NCI-H146 treated with DMSO at 0.1 percent for 48 hours (cell line): ENCODE data around the gene MAN1C1.

Experiments
- DNase-seq: peaks from one replicate; lab custom pipeline; 2025; ENCODE audit not compliant: unreplicated experiment; lab: John Stamatoyannopoulos, UW

Gene MAN1C1

DNA sequence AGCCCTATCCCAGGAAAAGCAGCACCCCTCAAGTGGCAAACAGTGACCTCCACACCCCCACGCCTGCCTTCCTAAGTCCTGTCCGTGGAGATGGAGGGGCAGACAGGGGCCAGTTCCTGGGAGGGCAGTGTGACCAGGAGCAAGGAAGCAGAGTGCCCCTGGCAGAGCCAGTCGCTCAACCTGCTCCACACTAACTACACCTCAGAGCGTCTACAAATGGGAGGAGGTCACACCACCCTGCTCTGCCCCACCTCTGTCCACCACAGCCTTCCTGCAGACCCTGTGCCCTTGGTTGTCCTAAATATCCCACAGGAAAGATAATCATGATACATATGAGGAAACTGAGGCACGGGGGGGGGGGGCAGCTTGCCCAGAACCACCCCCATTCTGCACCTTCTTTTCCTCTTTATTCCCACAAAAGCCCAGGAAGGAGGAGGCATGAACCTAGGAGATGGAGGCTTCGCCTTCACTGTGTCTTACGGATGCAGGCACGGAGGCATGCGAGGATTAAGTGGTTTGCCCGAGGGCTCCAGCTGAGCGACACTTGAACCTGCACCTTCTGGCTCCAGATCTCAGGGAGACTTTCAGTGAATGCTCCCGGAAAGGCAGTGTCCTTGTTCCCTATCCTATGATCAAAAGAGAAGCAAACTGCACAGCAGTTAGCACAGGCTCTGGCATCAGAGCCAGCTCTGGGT lies 140.7 kb downstream of the MAN1C1 start:
- DNase-seq = no peak

DNA sequence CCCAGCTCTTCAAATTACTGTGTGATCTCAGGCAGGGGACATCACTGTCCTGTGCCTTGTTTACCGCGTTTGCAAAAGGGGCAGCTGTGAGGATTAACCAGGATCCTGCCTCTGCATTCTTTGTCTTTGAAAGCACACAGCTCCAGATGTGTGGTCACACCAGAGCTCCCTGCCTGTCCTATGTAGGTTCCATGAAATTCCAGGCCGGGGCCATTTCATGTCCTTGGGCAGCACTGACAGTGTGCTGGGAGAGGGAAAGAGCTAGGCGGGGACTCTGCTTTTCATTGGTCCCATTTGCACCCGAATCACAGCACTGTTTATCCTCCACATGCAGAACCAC lies 141.2 kb downstream of the MAN1C1 start:
- no peak for DNase-seq

DNA sequence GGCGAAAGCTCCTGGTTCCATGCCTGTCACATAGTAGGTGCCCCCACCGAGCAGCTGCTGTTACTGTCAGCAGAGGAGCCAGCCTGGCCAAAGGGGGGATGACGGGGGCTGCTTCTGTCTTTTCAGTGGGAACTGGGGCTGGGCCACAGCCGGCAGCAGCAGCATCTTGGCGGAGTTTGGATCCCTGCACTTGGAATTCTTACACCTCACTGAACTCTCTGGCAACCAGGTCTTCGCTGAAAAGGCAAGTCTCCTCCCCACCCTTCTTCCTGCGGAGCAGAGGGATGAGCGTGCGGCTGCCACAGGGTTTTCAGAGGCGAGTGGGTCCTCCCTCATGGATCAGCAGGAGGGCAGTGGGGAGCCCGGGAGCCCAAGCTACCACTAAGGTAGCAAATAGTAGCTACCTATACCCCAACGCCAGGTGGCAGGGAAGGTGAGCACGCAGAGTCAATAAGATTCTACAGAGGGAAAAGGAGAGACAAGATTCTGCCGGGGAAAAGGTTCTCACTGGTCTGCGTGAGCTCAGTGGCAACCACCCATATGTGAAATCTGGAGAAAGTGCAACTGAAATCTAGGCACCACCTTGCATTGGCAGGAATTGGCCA lies 142.0 kb downstream of the MAN1C1 start:
- no peak for DNase-seq

DNA sequence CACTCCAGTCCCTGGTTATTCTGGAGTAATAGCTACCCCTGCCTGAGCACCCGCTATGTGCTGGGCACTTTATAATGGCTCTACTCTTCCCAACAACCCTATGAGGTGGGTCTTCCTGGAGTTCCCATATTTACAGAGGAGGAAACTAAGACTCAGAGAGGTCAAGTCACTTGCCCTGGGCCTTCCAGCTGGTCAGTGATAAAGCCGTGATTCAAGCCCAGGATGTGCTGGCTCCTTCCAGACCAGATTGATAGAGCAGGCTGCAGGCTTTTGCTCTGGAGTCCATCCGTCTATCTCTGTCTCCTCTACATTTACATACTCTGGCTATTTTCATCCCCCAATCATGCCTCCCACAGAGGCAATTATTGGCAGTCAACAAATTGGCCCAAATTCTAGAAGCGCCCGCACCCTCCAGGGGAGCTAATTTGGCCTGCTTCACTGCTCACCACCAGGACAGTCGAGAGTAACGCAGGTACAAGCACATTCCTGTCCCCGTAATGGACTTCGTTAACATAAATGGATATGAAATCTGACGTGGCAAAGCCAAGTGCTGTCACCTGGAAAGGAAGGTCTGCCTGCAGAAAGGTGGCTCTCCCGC lies 143.6 kb downstream of the MAN1C1 start:
- DNase-seq = no peak

DNA sequence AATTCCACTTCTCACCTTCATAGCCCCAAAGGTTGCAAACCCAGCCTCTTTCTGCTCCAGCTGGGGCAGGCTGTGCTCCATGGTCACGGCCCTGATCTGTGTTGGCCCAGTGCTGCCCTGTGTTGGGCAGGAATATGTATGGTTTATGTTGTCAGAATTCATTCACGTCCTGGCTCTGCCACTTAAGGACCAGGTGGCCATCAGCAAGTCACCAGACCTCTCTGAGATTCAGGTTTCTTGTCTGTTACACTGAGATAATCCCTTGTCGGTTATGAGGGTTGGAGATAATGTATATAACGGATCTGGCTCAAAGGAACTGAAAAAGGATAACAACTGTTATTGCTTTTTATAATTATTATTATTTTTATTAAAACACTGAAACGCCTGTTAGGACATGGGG lies 144.3 kb downstream of the MAN1C1 start:
- DNase-seq = no peak

DNA sequence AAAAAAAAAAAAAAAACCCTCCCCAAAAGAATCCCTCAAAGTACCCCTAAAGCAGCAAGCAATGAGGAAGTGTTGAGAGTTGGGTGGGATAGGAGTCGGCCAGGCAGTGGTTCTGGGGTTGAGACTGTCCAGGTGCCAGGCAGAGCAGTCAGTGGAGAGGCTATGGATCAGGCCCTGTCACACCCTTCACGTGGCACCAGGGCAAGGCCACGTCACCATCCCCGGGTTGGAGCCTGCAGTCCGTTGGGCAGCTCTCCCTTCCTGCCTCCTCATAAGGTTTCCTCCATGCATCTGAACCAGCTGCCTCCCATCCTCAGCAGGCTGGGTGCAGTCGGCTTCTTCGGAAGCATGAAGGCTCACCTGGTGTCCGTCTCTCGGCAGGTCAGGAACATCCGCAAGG lies 146.9 kb downstream of the MAN1C1 start:
- DNase-seq = no peak

DNA sequence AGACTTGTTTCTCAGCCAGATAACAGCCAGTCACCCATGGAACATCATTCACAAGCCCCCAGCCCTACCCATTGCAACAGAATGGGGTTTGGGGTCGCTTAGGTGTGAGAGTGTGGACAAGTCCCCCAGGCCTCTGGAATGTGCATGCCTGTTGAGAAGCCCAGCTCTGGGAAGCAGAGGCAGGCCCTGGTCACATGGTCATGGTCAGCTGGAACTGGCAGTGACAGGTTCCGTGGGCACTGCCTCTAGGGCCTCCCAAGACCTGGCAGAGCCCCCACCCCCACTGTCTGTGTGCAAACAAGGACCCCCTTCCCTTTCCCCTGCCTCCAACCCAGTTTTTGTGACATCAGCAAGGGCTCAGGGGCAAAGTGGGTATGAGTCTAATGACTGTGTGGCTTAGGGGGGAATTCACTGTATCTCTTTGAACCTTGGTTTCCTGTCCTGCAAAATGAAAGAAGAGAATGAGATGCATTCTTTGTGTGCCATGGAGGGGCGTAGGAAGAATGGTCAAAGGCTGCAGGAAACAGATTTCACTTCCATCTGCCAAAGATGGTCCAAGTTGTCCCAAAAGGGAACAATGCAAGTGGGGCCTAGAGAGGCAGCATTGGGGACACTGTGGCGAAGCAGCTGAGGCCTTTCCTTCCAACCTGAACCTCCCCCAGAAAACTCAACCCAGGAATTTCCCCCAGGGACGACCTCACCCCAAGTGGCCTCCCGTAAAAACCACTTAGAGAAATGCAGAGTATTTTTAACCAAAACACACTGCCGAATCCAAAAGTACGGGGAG lies 148.7 kb downstream of the MAN1C1 start:
- no peak for DNase-seq

DNA sequence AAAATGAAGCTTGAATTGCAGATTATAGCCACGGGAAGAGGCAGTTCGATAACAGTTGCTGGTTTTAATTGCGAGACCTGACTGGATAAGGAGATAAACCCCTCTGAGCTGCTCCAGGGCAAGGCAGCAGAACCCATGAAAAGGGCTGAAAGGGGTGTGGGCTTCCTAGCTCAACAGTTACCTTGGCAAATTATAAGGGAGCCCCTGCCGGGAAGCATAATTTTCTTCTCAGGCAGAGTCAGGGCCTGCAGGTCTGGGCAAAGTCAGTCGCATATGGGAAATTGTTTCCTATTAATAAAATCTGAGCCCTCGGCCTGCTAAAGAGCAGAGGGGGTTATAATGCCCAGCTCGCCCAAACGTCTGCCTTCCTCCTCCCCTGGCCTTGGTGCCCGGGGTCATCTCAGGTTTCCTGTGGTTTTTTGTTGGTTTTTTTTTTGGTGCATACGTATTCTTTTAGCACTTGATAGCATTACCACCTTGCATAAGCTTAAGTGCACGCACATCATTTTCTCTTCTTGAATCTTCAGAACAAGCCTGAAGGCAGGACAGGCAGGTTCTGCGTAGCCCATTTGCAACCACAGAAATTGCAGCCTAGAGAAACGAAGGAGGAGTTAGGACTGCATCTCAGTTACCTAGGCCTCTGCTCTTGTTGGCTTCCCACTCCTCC lies 149.5 kb downstream of the MAN1C1 start:
- DNase-seq = peak; percentile 68

DNA sequence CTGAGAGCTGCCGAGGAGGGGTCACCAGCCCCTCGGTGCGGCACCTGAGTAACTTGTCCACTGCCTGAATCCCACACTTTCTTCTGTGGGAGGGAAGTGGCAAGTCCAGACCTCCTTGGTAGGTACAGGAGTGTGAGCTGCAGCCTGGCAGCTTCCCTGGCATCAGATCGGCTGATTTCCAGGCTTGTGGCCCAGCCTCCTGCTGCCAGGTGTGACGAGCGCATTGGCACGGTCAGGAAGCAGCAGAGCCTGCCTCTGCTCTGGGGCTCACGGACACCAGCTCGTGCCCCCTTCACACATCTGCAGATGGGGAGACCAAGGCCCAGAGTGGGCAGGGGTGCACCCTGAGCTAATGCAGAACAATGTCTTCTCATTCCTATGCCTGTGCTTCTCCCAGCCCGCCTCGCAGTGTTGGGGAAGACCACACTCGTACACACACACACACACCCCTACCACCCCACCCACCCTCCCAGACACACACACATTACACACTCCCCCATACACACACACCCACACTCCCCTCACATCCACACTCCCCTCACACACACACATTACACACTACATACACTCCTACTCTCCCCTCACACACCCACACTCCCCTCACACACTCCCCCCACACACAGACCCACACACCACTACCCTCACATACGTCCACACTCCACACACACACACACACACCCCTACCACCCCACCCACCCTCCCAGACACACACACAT lies 150.3 kb downstream of the MAN1C1 start:
- DNase-seq = no peak

DNA sequence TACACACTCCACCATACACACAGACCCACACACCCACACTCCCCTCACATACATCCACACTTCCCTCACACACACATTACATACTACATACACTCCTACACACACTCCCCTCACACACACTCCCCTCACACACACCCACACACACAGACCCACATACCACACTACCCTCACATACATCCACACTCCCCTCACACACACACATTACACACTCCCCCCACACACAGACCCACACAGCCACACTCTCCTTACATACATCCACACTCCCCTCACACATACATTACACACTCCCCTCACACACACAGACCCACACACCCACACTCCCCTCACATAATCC lies 150.8 kb downstream of the MAN1C1 start:
- no peak for DNase-seq

DNA sequence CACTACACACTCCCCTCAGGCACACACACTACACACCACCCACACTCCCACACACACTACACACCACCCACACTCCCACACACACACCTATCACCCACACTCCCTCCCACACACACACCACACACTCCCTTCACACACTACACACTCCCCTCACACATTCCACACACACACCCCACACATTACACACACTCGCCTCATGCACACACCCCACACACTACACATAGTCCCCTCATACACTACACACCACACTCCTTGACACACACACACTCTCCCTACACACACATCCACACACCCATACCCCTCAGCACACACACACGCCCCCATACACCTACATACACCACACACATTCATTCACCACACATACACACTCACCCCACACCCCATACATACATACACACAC lies 152.4 kb downstream of the MAN1C1 start:
- no peak for DNase-seq

DNA sequence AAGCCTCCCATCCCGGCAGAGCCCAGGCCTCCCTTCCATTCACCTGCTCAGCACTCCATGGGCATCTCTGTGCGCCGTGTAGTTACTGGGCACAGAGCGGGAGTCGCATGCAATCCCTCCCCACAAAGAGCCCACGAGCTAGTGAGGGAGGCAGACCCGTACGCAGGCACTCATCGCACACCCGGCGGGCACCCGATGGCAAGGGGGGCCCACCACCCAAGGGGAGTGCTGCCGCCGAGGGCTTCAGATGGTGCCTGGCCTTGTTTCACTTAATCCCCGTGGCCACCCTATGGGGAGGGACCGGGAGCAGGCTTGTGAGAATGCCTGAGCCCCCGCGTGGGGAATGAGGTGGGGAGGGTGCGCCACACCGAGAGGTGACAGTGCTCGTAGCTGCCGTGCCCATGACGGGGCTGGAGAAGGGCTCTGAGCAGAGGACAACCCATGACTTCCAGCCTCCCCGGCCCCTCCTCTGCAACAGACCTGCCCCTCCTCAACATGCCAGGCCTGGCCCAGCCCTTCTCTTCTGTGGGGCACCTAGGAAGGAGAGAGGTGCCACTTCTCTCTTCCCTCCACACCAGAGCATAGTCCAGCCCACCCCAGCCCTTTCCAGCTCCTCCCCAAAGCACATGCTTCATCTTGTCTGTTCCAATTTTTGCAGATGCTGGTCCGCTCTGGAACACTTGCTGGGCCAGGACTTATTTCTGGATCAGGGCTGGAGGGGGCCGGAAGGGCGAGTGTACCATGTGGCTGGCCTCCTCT lies 153.2 kb downstream of the MAN1C1 start:
- DNase-seq = no peak

DNA sequence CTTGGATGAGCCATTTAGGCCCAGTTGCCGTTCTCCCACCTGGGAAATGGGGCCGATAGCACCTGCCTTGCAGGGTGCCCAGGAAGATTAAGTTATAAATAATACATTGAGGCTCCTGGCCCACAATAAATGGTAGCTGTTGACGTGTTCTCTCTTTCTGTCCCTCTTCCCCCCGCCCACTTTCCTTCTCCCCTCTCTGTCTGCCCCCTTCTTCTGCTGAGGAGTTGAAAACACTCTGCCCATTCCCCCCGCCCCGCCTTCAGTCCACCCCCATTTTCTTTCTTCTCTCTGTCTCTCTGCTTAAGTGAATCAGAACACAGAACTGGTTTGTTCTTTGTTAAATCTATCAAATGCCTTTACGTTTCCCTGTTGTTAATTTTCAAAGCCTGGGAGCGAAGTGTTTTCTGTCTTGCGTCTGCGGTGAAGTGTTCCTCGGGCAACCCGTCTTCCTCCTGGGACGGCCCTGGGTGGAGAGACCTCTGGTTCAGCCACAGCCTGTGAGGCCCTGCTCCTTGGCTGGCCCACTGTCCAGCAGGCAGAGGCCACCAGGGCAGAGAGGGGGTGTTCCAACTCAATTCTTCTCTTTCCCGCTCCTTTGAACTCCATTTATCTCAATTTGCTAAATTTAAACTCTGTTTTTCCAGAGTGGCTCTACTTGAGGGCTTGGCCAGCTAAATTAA lies 154.1 kb downstream of the MAN1C1 start:
- DNase-seq = no peak

DNA sequence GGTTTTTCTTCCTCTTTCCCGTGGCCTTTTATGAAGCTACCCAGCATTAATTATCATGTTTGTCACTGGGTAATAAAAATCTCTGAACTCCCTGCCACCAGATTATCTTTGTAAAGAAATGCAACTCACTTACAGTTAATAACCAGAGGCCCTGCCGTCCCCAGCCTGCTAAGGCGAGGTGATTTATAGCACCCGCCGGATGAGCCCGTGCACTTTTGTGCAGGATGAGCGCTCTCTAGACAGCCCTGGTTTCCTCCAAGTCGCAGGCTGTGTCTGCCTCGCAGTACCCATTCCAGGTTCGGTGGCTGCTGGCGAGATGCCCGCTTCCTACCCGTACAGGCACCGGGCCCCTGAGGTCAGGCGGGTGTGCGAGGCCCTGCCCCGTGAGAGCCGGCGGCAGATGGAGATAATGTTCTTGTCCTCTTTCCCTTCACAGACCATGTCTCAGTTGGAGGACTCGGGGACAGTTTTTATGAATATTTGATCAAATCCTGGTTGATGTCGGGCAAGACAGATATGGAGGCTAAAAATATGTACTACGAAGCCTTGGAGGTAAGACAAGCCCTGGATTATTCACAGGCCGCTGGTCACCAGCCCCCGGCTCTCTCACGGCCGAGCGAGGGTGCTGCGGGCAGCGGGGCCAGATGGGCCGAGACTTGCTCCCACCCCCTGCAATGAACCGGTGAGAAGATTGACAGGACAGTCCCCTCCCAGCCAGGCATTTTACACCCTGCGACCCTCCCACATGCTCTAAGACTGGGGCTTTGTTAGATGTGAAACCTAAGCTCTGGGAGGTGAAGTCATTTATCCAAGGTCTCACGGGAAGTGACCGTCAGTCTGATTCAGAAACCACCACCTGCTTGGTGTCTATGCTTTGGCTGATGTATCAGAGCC lies 154.9 kb downstream of the MAN1C1 start:
- DNase-seq = peak; percentile 3

DNA sequence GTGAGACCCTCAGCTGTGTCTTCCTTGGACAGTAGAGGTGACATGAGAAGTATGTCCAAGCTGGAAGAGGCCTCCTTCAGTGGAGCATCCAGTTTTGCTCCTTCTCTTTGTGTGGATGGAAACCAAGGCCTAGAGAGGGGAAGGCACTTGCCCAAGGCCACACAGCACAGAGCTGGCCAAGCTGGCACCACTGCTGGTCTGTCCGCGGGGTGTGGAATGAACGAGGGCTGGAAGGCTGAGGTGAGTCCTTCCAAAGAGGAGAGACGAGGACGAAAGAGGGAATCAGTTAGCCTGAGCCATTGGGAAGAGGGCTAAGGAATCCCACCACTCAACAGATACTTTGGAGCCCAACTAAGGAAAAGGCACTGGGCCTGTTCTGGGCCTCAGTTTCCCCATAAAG lies 155.6 kb downstream of the MAN1C1 start:
- no peak for DNase-seq

DNA sequence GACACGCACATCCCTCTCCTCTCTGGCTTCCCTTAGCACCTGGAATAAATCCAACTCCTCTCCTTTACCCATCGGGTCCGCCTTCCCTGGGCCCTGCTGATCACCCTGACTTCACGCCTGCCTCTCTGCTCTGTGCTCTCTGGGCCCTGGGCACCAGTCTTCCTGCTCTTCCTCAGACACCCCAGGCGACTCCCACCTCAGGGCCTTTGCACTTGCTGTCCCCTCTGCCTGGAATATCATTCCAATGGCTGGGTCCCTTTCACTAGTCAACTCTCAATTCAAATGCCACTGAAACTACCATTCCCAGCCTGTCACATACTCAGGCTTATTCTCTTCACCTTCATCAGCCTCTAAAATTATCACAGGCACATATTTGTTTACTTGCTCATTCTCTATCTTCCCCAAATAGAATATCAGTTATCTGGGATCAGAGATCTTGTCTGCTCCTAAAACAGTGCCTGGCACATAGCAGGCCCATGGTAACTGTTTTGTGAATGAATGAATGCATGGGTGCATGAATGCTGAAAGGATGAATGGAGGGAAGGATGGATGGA lies 156.2 kb downstream of the MAN1C1 start:
- no peak for DNase-seq

DNA sequence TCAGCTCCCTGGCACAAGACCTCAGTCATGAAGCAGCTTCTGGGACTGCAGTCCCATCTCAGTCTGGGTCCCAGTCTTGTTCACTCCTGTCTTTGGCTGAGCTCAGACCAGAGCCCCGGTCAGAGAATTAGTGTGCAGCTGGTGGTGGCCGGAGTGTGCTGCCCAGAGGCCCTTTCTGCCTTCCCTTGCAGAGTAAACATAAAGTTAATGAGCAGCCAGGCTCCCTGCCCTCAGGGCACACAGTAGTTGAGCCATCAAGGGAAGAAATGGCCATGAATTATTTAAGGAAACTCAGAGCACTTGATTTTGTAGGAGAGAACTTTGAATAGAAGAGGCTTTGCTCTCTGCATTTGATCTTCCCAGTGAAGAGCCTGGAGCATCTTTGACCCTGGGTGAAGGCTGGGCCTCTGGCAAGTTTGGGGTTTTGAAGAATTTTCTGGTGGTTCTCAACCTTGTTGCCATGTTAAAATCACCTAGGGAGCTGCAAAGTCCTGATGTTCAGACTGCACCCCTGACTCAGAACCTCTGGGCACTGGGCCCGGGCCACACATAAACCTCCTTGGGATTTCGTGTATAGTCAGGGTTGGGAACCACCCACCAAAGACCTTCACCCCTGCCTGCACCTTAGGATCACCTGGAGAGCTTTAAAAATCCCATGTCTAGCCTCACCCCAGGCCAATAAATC lies 157.0 kb downstream of the MAN1C1 start:
- DNase-seq = peak; percentile 72
